ENCODE measurements around the gene CFAP20DC. TPM values are rescaled to one million over a fixed set of nuclear protein-coding genes. Genes with fewer than 3 reads are reported as not detected.

Gene CFAP20DC
- 1.0 and 1.6 TPM in 2 replicates for total RNA-seq

GRCh38 chr3:59049671-59050331 is at the start of gene CFAP20DC:
CFAP20DC (minus strand) TSS chr3:59050025; CDS start chr3:59049631, 394 bp downstream.

All from bronchial smooth muscle cell (primary cell).